ENCODE data around the gene SIAH2. TPM values are rescaled to one million over a fixed set of nuclear protein-coding genes. Genes with fewer than 3 reads are reported as not detected.

Gene SIAH2
- total and polyA plus RNA-seq, 9 of the 15 experiments (the other 6 are each of a cell fraction or from before 2014, with no cell fraction given): 4.8 to 39.0 (median 29.9) TPM

DNA sequence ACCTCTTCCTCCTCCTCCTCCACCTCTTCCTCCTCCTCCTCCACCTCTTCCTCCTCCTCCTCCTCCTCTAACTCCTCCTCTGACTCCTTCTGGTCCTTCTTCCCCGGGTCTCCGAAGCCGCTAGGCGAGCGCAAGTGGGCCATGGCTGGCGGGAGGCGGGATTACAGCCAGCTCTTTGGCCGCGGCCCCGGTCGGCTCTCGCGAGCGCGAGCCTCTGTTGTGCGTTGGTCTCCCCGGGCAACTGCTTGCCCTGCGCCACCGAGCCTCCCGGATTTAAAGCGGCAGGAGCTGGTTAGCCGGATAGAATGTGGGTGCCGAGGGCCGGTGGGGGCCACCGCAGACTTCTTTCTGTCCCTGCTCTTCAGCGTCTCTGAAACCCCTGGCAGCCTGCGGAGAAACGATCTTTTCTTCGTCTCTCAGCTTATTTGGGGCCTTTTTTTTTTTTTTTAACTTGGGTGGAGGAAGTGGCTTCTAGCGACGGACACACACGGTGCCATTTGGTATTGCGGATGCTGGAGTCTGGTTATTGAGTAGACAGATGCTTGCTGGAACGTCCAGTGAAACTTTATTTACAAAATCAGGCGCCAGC is 59.1 kb downstream of the SIAH2 start, which contains the start of gene ERICH6 (continued):
- TF ChIP-seq, protein P1, sequence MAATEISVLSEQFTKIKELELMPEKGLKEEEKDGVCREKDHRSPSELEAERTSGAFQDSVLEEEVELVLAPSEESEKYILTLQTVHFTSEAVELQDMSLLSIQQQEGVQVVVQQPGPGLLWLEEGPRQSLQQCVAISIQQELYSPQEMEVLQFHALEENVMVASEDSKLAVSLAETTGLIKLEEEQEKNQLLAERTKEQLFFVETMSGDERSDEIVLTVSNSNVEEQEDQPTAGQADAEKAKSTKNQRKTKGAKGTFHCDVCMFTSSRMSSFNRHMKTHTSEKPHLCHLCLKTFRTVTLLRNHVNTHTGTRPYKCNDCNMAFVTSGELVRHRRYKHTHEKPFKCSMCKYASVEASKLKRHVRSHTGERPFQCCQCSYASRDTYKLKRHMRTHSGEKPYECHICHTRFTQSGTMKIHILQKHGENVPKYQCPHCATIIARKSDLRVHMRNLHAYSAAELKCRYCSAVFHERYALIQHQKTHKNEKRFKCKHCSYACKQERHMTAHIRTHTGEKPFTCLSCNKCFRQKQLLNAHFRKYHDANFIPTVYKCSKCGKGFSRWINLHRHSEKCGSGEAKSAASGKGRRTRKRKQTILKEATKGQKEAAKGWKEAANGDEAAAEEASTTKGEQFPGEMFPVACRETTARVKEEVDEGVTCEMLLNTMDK (IDR thresholded peaks at IDR 0.05; ENCODE audit: borderline replicate concordance, insufficient read depth, low read depth, low read length, poor library complexity, severe bottlenecking): no peak
- TF ChIP-seq, protein P2, sequence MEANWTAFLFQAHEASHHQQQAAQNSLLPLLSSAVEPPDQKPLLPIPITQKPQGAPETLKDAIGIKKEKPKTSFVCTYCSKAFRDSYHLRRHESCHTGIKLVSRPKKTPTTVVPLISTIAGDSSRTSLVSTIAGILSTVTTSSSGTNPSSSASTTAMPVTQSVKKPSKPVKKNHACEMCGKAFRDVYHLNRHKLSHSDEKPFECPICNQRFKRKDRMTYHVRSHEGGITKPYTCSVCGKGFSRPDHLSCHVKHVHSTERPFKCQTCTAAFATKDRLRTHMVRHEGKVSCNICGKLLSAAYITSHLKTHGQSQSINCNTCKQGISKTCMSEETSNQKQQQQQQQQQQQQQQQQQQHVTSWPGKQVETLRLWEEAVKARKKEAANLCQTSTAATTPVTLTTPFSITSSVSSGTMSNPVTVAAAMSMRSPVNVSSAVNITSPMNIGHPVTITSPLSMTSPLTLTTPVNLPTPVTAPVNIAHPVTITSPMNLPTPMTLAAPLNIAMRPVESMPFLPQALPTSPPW (CRISPR knock-in tag; IDR thresholded peaks at IDR 0.05): 0 out of 2 replicates have a peak, but pooled peaks have one; percentile 11
- TF ChIP-seq SMAD2 (IDR thresholded peaks at IDR 0.05; ENCODE audit: low read depth, low read length): no peak
- no peak for TF ChIP-seq ZNF274 (IDR thresholded peaks at IDR 0.05; ENCODE audit: borderline replicate concordance, low read depth, low read length)
- TF ChIP-seq, protein P3, sequence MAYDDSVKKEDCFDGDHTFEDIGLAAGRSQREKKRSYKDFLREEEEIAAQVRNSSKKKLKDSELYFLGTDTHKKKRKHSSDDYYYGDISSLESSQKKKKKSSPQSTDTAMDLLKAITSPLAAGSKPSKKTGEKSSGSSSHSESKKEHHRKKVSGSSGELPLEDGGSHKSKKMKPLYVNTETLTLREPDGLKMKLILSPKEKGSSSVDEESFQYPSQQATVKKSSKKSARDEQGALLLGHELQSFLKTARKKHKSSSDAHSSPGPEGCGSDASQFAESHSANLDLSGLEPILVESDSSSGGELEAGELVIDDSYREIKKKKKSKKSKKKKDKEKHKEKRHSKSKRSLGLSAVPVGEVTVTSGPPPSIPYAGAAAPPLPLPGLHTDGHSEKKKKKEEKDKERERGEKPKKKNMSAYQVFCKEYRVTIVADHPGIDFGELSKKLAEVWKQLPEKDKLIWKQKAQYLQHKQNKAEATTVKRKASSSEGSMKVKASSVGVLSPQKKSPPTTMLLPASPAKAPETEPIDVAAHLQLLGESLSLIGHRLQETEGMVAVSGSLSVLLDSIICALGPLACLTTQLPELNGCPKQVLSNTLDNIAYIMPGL (CRISPR knock-in tag; IDR thresholded peaks at IDR 0.05): no peak
- no peak for TF ChIP-seq MIER1 (IDR thresholded peaks at IDR 0.05; ENCODE audit: low read depth)
- TF ChIP-seq MTA1 (IDR thresholded peaks at IDR 0.05; ENCODE audit: borderline replicate concordance): no peak
- TF ChIP-seq, protein P4, sequence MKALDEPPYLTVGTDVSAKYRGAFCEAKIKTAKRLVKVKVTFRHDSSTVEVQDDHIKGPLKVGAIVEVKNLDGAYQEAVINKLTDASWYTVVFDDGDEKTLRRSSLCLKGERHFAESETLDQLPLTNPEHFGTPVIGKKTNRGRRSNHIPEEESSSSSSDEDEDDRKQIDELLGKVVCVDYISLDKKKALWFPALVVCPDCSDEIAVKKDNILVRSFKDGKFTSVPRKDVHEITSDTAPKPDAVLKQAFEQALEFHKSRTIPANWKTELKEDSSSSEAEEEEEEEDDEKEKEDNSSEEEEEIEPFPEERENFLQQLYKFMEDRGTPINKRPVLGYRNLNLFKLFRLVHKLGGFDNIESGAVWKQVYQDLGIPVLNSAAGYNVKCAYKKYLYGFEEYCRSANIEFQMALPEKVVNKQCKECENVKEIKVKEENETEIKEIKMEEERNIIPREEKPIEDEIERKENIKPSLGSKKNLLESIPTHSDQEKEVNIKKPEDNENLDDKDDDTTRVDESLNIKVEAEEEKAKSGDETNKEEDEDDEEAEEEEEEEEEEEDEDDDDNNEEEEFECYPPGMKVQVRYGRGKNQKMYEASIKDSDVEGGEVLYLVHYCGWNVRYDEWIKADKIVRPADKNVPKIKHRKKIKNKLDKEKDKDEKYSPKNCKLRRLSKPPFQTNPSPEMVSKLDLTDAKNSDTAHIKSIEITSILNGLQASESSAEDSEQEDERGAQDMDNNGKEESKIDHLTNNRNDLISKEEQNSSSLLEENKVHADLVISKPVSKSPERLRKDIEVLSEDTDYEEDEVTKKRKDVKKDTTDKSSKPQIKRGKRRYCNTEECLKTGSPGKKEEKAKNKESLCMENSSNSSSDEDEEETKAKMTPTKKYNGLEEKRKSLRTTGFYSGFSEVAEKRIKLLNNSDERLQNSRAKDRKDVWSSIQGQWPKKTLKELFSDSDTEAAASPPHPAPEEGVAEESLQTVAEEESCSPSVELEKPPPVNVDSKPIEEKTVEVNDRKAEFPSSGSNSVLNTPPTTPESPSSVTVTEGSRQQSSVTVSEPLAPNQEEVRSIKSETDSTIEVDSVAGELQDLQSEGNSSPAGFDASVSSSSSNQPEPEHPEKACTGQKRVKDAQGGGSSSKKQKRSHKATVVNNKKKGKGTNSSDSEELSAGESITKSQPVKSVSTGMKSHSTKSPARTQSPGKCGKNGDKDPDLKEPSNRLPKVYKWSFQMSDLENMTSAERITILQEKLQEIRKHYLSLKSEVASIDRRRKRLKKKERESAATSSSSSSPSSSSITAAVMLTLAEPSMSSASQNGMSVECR (CRISPR knock-in tag; IDR thresholded peaks at IDR 0.05): no peak
- no peak for TF ChIP-seq XRCC3 (IDR thresholded peaks at IDR 0.05)
- TF ChIP-seq, protein P5, sequence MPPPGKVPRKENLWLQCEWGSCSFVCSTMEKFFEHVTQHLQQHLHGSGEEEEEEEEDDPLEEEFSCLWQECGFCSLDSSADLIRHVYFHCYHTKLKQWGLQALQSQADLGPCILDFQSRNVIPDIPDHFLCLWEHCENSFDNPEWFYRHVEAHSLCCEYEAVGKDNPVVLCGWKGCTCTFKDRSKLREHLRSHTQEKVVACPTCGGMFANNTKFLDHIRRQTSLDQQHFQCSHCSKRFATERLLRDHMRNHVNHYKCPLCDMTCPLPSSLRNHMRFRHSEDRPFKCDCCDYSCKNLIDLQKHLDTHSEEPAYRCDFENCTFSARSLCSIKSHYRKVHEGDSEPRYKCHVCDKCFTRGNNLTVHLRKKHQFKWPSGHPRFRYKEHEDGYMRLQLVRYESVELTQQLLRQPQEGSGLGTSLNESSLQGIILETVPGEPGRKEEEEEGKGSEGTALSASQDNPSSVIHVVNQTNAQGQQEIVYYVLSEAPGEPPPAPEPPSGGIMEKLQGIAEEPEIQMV (tag; conservative IDR thresholded peaks at IDR 0.05; ENCODE audit: low read depth): no peak
- TF ChIP-seq, protein P6, sequence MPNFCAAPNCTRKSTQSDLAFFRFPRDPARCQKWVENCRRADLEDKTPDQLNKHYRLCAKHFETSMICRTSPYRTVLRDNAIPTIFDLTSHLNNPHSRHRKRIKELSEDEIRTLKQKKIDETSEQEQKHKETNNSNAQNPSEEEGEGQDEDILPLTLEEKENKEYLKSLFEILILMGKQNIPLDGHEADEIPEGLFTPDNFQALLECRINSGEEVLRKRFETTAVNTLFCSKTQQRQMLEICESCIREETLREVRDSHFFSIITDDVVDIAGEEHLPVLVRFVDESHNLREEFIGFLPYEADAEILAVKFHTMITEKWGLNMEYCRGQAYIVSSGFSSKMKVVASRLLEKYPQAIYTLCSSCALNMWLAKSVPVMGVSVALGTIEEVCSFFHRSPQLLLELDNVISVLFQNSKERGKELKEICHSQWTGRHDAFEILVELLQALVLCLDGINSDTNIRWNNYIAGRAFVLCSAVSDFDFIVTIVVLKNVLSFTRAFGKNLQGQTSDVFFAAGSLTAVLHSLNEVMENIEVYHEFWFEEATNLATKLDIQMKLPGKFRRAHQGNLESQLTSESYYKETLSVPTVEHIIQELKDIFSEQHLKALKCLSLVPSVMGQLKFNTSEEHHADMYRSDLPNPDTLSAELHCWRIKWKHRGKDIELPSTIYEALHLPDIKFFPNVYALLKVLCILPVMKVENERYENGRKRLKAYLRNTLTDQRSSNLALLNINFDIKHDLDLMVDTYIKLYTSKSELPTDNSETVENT (CRISPR knock-in tag; IDR thresholded peaks at IDR 0.05): no peak
- TF ChIP-seq ASH1L (IDR thresholded peaks at IDR 0.05; ENCODE audit: borderline replicate concordance, low read depth, partially characterized antibody): no peak
